Loucy (cell line): ENCODE measurements around the gene SLC35E1.

Experiments used
- H2AFZ ChIP-seq: fragments of 200-600 bp; sonication (generic); 2 replicates; pipeline ENCODE4 v1.6.0; 2016; ENCODE audit warnings: antibody characterized with exemption, mild to moderate bottlenecking, low read length, moderate library complexity
- H3F3A ChIP-seq: fragments of 200-600 bp; 2 replicates; pipeline ENCODE4 v1.6.0; 2016; ENCODE audit warnings: antibody characterized with exemption, low read depth, mild to moderate bottlenecking
- H3K27me3 ChIP-seq: fragments of 200-600 bp; sonication (generic); 2 replicates; pipeline ENCODE4 v1.6.1; 2014; ENCODE audit warnings: low read length, mild to moderate bottlenecking; ENCODE audit not compliant: insufficient read depth, poor library complexity, severe bottlenecking
- H3K36me3 ChIP-seq: fragments of 200-600 bp; sonication (generic); 2 replicates; pipeline ENCODE4 v1.6.1; 2016; ENCODE audit warnings: low read length; ENCODE audit not compliant: insufficient read depth
- H3K4me1 ChIP-seq: fragments of 200-600 bp; sonication (generic); 2 replicates; pipeline ENCODE4 v1.5.1; 2014; ENCODE audit warnings: low read length, mild to moderate bottlenecking; ENCODE audit not compliant: insufficient read depth, poor library complexity, severe bottlenecking
- H3K4me2 ChIP-seq: fragments of 200-600 bp; sonication (generic); 2 replicates; pipeline ENCODE4 v1.6.0; 2014; ENCODE audit warnings: antibody characterized with exemption, low read length, low read depth, mild to moderate bottlenecking; ENCODE audit not compliant: poor library complexity, severe bottlenecking
- H3K4me3 ChIP-seq: fragments of 200-600 bp; sonication (generic); 2 replicates; pipeline ENCODE4 v1.5.1; 2014; ENCODE audit warnings: low read length, mild to moderate bottlenecking, mixed read lengths; ENCODE audit not compliant: poor library complexity, severe bottlenecking
- H3K79me2 ChIP-seq: fragments of 200-600 bp; sonication (generic); 2 replicates; pipeline ENCODE4 v1.6.1; 2014; ENCODE audit warnings: low read length; ENCODE audit not compliant: insufficient read depth
- H3K9ac ChIP-seq: fragments of 200-600 bp; sonication (generic); 2 replicates; pipeline ENCODE4 v1.6.0; 2014; ENCODE audit warnings: mild to moderate bottlenecking, low read depth, low read length, moderate library complexity; ENCODE audit not compliant: poor library complexity, severe bottlenecking
- H3K9me2 ChIP-seq: fragments of 200-600 bp; sonication (generic); replicated peaks from 2 replicates; pipeline ENCODE4 v1.6.1; 2016; ENCODE audit warnings: low read depth, low read length, mixed read lengths
- H3K9me3 ChIP-seq: fragments of 200-600 bp; sonication (generic); 2 replicates; pipeline ENCODE4 v1.6.1; 2014; ENCODE audit warnings: mild to moderate bottlenecking, antibody characterized with exemption, low read length, low read depth; ENCODE audit not compliant: insufficient read depth
- H4K20me1 ChIP-seq: fragments of 200-600 bp; sonication (generic); 2 replicates; pipeline ENCODE4 v1.6.0; 2014; ENCODE audit warnings: antibody characterized with exemption, low read length, mild to moderate bottlenecking; ENCODE audit not compliant: insufficient read depth, poor library complexity, severe bottlenecking
- CTCF ChIP-seq: fragments of 200-600 bp; sonication (generic); conservative IDR thresholded peaks from 2 replicates; pipeline ENCODE4 v1.5.1; 2014; ENCODE audit warnings: mild to moderate bottlenecking, antibody characterized with exemption, low read length
- EZH2phosphoT487 ChIP-seq: fragments of 200-600 bp; IDR thresholded peaks from 2 replicates; pipeline ENCODE4 v1.6.1; 2018; ENCODE audit warnings: antibody characterized with exemption, mild to moderate bottlenecking, moderate library complexity, borderline replicate concordance

Gene SLC35E1

GRCh38 chr19:16535381-16535780 is 36.8 kb downstream of the SLC35E1 start:
- no peak overlapping the region for H3K4me2 ChIP-seq
- H3K9ac ChIP-seq = no peak overlapping the region
- H3K4me1 ChIP-seq = peaks cover 21% of the 10 kb centered on the region
- H4K20me1 ChIP-seq = peaks cover 56% of the 10 kb centered on the region
- no peaks in the 10 kb centered on the region for H3K27me3 ChIP-seq
- H3F3A ChIP-seq = no peaks in the 10 kb centered on the region
- no peaks in the 10 kb centered on the region for H3K9me3 ChIP-seq
- TF ChIP-seq CTCF (no peak), EZH2phosphoT487 (no peak)
- H3K4me3 ChIP-seq = no peak overlapping the region
- H2AFZ ChIP-seq = no peak overlapping the region
- no peaks in the 10 kb centered on the region for H3K9me2 ChIP-seq
- peaks cover 50% of the 10 kb centered on the region for H3K79me2 ChIP-seq
- H3K36me3 ChIP-seq = peaks cover 70% of the 10 kb centered on the region; the same call in 1 of the 2 replicates

DNA sequence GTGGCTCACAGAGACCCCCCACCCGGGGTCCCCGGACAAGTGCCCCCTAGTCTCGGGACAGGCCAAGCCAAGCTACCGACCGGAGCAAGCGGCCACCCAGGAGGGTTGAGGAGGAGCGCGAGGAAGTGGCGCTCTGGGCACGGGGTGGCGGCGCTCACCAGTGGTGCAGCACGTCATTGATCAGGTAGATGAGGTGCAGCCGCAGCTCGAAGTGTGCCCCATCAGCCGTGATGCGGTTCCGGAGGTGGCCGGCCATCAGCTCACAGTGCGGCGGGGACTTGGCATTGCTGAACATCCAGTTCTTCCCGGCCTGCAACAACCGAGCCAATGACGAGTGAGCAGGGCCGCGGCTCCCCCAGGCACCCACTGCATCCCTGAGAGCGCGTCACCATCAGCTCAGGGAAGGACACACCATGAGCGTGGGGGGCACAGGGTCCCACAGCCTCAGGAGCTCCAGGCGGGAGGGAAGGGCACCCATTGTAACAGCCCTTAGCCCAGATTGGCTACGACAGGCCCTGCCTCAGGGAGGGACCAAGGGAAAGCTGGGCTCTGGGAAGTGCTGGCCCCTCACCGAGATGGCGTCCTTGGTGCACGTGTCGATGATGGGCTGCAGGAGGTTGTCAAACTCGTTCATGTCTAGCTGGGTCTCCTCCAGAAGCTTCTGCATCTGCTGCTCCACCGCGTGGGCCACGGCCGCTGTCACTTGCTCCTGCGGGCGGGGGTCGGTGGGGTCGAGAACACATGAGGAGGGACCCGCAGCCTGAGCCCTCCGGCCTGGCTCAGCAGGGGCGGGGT is 39.6 kb downstream of the SLC35E1 start:
- Histone ChIP-seq H3K9me2 (no peaks in the 10 kb centered on the region), H3K9ac (no peak overlapping the region), H3K27me3 (no peaks in the 10 kb centered on the region), H3F3A (no peaks in the 10 kb centered on the region), H2AFZ (no peak overlapping the region), H4K20me1 (peaks cover 30% of the 10 kb centered on the region), H3K4me3 (no peak overlapping the region), H3K79me2 (peaks cover 23% of the 10 kb centered on the region), H3K4me2 (no peak overlapping the region), H3K9me3 (no peaks in the 10 kb centered on the region), H3K4me1 (peaks cover 3% of the 10 kb centered on the region), H3K36me3 (peaks cover 91% of the 10 kb centered on the region; the same call in 1 of the 2 replicates)
- TF ChIP-seq CTCF = no peak
- no peak for TF ChIP-seq EZH2phosphoT487

- Histone ChIP-seq H3K27me3 (no peaks in the 10 kb centered on the region), H3K36me3 (peaks cover 95% of the 10 kb centered on the region; the same call in 1 of the 2 replicates), H3K4me3 (no peak overlapping the region), H3F3A (no peaks in the 10 kb centered on the region), H3K79me2 (peaks cover 10% of the 10 kb centered on the region), H4K20me1 (peaks cover 18% of the 10 kb centered on the region), H3K9me2 (no peaks in the 10 kb centered on the region), H3K4me1 (no peaks in the 10 kb centered on the region), H2AFZ (no peak overlapping the region), H3K9me3 (no peaks in the 10 kb centered on the region), H3K4me2 (no peak overlapping the region), H3K9ac (no peak overlapping the region)
- TF ChIP-seq EZH2phosphoT487 = no peak
- no peak for TF ChIP-seq CTCF
Measured at GRCh38 chr19:16531380-16531669, 40.9 kb downstream of the SLC35E1 start.
